ENCODE data around the gene PPIG.
"Not testable (repeated sequence)": the region's sequence is repeated elsewhere in the genome, so short reads cannot be mapped to it uniquely, and the experiment has no call there.

The PPIG gene

DNA sequence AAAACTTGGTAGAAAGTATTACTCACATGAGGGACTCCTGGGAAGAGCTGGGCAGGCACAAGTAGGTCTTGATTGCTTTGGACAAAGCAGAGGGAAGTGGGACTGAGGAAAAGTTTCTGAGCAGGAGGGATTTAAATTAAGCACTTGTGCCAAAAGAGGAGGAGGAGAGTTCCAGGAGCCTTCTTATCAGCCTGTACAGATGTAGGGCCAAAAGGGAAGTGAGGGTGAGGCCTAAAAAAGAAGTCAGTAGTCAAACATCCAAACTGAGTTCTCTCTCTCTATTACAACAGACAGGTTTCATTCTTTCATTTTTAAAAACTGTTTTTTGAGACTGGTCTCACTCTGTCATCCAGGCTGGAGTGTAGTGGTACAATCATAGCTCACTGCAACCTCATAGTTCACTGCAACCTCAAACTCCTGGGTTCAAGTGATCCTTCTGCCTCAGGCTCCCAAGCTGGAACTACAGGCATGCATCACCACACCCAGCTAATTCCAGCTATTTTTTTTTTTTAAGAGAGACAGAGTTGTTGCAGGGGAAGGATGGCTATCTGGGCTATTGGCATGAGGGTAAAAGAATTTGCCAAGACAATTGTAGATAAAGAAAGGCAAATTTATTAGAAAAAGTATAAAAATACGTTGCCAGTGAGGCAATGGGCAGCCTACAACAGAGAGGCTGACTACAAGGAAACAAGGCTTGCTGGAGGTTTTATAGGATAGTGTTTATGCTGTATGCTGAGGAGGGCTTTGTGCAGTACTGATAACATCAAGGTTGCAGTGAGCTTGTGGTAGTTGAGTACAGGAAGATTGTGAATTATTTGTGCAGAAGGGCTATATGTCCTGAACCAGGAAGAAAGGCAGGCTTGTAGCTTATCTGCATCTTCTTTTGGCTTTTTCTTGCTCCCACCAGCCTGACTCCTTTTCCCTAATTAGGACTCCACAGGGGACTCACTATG lies 81.1 kb downstream of the PPIG start:
- DNase-seq = no peak

DNA sequence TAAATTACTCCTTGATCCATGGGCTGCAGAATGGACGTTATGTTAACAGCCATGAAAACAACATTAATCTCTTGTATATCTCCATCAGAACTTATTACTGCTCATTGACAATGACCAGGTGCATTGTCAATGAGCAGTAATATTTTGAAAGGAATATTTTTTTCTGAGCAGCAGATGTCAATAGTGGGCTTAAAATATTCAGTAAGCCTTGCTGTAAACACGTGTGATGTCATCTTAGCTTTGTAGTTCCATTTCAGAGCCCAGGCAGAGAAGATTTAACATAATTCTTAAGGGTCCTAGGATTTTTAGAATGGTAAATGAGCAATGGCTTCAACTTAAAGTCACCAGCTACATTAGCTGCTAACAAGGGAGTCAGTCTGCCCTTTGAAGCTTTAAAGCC lies 83.4 kb downstream of the PPIG start:
- DNase-seq = no peak

DNA sequence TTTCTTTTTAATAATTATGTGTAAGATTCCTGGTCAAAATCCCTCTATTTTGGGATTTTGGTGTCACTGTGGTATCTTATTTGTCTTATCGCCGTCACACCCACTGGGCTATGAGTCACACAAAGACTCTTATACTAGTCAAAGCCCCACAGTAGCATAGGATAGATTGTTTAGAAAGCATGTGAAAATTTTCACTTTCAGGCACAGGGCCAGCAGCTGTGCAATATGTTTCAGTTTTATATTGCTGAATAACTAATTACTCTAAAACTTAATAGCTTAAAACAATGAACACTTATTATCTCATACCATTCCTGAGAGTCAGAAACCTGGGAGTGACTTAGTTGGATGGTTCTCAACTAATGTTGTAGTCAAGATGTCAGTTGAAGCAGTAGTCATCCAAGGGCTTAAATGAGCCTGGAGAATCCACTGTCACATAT lies 86.1 kb downstream of the PPIG start:
- no peak for DNase-seq

DNA sequence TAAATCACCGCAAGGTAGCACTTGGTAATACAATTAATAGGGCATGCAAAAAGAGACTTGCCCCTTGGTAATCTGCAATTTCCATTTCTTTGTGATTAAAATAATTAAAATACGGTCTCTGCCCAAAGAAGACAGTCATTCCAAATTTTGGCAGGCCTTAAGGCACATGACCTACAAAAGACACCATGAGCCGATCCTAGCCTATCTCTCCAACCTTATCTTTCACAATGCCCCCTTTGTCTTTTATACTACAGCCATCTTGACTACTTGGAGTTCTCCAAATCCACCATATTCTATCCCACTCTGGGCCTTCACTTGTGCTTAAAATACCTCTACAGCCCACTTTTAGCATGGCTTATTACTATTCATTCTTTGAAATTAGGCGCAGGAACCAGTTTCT lies 86.8 kb downstream of the PPIG start:
- no peak for DNase-seq

DNA sequence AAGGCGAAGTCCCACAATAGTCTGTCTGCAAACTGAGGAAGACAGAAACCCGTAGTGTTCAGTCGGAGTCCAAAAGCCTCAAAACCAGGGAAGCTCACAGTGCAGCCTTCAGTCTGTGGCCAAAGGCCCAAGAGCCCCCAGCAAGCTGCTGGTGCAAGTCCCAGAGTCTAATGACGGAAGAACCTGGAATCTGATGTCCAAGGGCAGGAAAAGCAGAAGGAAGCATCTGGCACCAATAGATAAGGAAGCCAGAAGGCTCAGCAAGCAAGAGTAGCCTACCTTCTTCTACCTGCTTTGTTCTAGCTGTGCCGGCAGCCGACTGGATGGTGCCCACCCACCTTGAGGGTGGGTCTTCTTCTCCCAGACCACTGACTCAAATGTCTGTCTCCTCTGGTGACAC lies 88.3 kb downstream of the PPIG start:
- no peak for DNase-seq

DNA sequence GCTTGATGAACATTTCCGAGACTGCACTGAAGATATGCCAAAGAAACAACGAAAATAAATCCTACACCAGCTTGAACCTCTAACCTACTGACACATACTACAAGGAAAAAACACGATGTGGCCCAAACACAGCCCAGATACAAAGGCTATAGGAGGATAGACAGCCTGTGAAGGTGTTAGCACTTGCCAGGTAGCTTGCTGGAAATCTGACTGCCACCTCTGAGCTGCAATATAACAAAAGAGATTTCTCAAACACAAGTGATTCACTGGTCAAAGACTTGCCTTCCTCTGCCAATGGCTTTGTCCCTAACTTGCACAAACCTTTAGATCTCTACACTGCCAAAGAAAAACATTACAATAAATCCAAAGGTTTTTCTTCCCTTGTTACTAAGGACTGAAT lies 89.0 kb downstream of the PPIG start:
- no peak for DNase-seq

DNA sequence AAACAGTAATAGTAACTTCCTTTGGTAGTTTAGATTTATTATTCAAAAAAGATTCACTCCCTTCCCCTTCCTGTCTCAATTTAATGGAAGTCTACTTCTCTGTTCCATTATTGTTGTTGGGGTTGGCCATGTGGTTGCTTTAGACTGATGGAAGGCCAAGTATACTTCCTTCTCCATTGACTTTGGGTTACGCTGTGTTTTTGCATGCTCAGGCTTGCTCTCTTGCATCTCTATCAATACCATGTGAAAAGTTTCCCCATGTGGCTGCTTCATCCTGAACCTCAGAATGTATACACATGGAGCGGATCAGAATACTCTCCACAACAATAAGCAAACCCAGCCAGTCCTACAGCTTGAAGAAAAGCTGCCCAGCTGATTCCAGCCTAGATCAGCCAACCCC lies 89.8 kb downstream of the PPIG start:
- DNase-seq = no peak

DNA sequence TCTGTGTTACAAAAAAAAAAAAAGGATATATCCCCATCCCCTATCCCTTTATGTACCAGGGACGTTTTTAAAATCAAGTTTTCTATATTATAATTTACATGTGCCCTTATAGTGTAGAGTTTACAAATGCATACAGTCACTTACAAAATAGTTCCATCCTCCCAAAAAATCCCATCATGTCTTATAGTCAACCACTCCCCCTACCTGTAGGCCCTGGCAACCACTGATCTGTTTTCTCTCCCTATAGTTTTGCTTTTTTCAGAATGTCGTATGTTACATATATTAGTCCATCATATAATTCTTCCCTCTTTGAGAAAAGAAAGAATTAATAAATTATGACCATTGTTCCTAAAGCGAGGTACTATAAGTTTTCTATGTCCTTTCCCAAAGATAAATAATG lies 92.2 kb downstream of the PPIG start:
- no peak for DNase-seq

DNA sequence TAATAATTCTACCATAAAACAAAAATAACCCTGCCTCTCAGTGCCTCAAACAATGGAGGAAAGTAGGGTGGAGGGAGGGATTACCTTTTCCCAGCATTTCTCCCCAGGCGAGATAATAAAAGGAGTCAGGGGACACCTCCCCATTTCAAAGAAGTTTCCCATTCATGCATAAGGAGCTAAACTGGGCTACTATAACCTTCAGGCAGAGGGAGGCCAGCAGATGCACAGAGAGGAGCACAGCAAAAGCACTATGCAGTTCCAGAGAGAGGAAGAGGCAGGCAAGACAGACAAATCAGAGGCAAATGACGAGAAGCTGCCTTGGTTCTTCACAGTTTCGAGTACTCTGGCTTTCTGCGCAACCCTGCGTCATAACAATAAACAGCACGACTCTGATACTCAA lies 92.7 kb downstream of the PPIG start:
- no peak for DNase-seq

DNA sequence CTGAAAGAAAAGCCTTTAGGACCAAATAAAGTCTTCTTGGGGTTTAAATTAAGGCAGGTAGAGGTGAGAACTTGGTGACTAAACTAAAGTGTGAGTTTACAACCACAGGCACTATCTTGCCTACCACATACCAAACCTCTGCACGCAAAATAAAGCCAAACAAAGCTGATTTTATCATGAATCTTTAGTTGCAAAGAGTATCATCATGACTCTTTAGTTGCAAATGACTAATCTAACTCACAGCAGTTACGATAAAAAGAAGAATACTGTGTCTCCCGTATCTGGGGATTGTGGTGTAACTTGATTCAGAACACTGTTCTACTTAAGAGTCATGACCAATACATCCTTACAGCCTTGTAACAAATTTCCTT lies 98.9 kb downstream of the PPIG start:
- DNase-seq = no peak

DNA sequence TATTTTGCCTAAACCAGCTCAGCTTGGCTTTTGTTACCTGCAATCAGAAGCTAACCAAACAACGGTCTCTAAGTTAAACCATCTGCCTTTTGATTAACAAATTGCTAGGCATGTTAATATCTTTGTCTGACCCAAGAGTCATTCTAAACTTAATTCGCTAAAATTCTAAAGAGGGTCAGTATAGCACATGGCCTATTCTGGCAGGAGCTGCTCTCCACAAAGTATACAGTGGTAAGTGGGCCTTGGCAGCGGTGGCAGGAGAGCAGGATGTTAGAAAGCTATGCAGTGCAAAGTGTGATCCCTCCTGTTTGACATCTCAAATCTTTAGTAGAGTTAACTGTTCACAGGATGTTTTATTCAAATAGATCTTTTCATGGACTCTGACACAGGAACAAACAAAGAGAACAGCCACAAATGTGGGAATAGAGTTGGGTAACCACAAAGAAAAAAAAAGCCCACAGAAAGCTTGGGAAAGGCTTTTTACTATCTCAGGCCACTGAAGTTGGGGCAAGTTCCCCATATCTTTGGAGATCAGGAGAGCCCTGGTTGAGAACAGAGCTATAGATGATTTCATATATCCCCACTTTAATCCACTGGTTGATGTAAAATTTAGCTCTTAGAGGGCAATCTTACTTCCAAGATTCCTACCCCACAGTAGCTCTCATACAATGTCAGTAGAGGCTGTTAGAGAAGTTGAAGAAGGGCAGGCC lies 99.4 kb downstream of the PPIG start:
- DNase-seq = no peak

DNA sequence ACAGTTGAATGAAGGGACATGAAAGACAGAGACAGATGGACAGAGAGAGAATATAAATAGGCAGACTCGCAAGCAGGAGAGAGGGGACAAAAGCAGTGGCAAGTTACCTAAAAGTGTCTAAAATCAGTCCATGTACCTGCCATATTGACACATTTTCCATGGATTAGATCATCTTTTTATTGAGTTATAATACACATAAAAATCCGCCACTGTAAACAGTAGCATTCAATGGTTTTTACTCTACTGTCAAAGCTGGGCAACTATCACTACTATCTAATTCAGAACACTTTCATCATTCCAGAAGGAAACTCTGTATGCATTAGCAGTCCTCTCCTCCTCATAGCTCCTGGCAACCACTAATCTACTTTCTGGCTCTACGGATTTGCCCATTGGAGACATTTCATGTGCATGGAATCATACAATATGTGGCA lies 100.0 kb downstream of the PPIG start:
- no peak for DNase-seq

DNA sequence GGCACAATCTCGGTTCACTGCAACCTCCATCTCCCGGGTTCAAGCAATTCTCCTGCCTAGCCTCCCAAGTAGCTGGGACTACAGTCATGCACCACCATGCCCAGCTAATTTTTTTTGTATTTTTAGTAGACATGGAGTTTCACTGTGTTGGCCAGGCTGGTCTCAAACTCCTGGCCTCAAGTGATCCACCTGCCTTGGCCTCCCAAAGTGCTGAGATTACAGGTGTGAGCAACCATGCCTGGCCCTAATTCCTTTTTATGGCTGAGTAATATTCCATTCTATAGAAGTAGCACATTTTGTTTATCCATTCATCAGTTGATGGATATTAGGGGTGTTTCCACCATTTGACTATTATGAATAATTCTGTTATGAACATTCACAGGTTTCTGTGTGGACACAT lies 100.6 kb downstream of the PPIG start:
- DNase-seq = not testable (repeated sequence)

DNA sequence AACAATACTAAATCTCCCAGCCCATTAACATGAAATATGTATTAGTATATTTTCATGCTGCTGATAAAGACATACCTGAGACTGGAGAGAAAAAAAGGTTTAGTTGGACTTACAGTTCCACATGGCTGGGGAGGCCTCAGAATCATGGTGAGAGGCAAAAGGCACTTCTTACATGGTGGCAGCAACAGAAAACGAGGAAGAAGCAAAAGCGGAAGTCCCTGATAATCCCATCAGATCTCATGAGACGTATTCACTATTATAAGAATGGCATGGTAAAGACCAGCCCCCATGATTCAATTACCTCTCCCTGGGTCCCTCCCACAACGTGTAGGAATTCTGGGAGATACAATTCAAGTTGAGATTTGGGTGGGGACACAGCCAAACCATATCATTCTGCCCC lies 102.7 kb downstream of the PPIG start:
- DNase-seq = not testable (repeated sequence)

DNA sequence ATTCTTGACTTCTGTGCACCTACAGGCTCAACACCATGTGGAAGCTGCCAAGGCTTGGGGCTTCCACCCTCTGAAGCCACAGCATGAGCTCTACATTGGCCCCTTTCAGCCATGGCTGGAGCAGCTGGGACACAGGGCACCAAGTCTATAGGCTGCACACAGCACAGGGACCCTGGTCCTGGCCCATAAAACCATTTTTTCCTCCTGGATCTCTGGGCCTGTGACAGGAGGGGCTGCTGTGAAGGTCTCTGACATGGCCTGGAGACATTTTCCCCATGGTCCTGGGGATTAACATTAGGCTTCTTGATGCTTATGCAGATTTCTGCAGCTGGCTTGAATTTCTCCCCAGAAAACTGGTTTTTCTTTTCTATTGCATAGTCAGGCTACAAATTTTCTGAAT lies 103.8 kb downstream of the PPIG start:
- DNase-seq = not testable (repeated sequence)

DNA sequence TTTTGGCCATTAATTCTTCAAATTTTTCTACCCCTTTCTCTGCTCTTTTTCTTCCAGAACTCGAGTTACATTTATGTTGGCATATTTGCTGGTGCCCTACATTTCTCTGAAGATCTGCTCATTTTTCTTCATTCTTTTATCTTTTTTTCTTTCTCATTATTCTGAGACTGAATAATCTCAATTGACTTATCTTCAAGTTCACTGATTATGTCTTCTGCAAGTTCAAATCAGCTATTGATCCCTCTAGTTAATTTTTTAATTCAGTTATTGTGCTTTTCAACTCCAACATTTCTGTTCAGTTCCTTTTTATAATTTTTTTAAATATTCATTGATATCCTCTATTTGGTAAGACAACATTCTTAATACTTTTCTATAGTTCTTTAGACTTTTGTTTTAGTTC lies 106.8 kb downstream of the PPIG start:
- no peak for DNase-seq
